Ovary (tissue), 3 donors: ENCODE results near the gene CACNA2D3.

ENCODE experiments used
- EP300 ChIP-seq: sonication (generic); formaldehyde crosslinking; IDR thresholded peaks from one replicate; pipeline ENCODE4 v1.6.1; 2017; ENCODE audit warnings: antibody characterized with exemption
- POLR2A ChIP-seq: fragments of 450-650 bp; IDR thresholded peaks from one replicate; pipeline ENCODE4 v1.6.1; 2017; ENCODE audit warnings: antibody characterized with exemption, mild to moderate bottlenecking, moderate library complexity
- TF ChIP-seq, protein P1 (sequence below), 3 donors: fragments of 450-650 bp in 2 of 3; fragments of 200-600 bp in 1 of 3; IDR thresholded peaks; one replicate each; pipeline versions ENCODE4 v1.5.1 to v1.8.0; 2016 to 2022; ENCODE audit warnings: antibody characterized with exemption in 3 of 3, mild to moderate bottlenecking in 1 of 3
- donor health status: DM: no; HTN: no; CAD: no.

DNA sequence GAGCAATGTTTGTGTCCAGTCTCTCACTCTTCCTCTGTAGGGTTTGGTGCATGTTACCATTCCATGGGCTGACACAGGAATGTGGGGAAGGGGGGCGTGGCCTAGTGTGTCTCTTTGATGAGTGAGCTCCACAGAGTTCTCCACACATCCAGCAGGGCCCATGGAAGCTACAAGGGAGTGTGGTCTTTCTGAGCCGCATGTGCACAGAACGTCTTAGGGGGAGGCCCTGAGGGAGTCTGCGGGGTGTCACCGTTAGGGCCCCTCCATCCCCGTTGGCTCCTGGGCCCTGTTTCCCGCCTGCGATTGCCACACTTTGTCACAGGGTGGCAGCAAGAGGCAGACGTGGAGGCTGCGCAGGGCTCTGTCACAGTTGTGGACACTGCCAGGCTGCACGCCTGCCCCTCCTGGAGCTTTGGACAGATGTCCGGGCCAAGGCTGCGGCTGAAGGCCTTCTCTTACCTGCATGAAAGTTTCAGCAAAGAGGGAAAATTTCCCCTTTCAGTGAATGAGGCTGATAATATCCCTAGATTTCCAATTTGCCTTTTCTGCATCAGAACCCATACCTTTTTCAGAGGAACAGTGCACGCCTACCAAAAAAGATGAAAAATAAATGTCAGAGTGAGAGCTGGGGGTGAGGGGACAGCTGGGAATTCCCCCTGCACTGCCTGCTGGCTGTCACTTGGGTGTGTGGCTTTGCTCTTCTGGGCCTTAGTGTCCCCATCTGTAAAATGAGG, 24.3 kb downstream of the CACNA2D3 start:
- TF ChIP-seq POLR2A (no peak), EP300 (no peak)
- TF ChIP-seq, protein P1, sequence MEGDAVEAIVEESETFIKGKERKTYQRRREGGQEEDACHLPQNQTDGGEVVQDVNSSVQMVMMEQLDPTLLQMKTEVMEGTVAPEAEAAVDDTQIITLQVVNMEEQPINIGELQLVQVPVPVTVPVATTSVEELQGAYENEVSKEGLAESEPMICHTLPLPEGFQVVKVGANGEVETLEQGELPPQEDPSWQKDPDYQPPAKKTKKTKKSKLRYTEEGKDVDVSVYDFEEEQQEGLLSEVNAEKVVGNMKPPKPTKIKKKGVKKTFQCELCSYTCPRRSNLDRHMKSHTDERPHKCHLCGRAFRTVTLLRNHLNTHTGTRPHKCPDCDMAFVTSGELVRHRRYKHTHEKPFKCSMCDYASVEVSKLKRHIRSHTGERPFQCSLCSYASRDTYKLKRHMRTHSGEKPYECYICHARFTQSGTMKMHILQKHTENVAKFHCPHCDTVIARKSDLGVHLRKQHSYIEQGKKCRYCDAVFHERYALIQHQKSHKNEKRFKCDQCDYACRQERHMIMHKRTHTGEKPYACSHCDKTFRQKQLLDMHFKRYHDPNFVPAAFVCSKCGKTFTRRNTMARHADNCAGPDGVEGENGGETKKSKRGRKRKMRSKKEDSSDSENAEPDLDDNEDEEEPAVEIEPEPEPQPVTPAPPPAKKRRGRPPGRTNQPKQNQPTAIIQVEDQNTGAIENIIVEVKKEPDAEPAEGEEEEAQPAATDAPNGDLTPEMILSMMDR (IDR thresholded peaks at IDR 0.05), result peak in 2 of 3 donors; percentile 11 to 44
